Measurements from ENCODE around the gene STIM1. TPM values are rescaled to one million over a fixed set of nuclear protein-coding genes. Genes with fewer than 3 reads are reported as not detected.
A peak's percentile ranks its signal among the peaks of the same experiment; 100 is the strongest.

STIM1 gene
- total RNA-seq, 3 donors from 2014 or later (not counting 1 experiment from before 2014, with no cell fraction given): 171 to 187 (median 175) TPM

DNA sequence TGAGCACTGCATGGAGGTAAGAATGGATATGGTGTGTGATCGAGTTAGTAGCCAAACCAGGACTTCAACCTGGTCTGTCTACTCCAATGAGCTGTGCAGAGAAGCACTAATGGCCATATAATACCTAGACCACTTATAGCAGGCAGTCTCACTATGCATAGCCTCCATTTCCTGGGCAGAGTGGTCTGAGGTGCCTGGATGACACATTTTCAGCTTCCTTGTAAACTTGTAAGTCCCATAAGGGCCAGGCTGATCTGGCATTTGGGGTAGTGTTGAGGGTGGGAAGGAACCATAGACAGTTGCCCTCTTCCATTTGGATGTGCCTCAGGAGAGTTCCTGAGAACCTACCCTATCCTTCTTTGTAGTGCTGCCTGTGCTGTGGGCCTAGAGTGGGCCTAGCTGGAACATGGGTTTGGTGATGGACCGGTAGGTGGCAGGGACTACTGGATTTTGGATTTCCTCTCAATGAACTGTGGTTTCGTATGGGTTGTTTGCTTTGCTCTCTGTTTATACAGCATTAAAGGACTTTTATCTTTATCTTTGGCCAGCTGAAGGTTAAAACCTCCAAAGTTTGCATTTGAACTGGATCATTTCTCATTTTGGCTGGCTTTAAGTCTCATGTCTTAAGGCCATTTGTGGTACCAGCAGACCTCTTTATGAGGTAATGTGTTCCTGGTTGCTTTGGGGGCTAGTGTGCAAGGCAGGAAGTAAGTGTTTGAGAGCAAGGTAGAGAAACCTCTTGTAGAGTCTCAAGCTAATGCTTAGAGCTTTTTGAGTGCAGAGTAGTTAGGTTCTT is 86.9 kb downstream of the STIM1 start:
- Histone ChIP-seq H3K36me3 (ENCODE audit: control insufficient read depth, insufficient read depth, low read length) (no peaks in the 10 kb centered on the region), H3K9me3 (ENCODE audit: control insufficient read depth, insufficient read depth, low read length) (no peaks in the 10 kb centered on the region), H3K27me3 (ENCODE audit: control insufficient read depth, insufficient read depth, low read length) (no peaks in the 10 kb centered on the region), H3K27ac (ENCODE audit: low read length) (peak overlapping the region; percentile 81), H3K4me3 (ENCODE audit: low read length) (no peak overlapping the region), H3K4me1 (ENCODE audit: control insufficient read depth, insufficient read depth, low read length) (peaks cover 57% of the 10 kb centered on the region)
- intact Hi-C loops (cut with micrococcal nuclease): no loop called here
- DNase-seq: peak in 1 of 2 donors; percentile 71
- no peaks in the 10 kb centered on the region for H3K9me3 Mint-ChIP-seq
- no peaks in the 10 kb centered on the region for H3K27me3 Mint-ChIP-seq (ENCODE audit: low read depth in 2 of 2)
- WGBS (ENCODE audit: insufficient coverage): 33% methylated on average over 3 of the region's 3 CpGs
- TF ChIP-seq, protein P1, sequence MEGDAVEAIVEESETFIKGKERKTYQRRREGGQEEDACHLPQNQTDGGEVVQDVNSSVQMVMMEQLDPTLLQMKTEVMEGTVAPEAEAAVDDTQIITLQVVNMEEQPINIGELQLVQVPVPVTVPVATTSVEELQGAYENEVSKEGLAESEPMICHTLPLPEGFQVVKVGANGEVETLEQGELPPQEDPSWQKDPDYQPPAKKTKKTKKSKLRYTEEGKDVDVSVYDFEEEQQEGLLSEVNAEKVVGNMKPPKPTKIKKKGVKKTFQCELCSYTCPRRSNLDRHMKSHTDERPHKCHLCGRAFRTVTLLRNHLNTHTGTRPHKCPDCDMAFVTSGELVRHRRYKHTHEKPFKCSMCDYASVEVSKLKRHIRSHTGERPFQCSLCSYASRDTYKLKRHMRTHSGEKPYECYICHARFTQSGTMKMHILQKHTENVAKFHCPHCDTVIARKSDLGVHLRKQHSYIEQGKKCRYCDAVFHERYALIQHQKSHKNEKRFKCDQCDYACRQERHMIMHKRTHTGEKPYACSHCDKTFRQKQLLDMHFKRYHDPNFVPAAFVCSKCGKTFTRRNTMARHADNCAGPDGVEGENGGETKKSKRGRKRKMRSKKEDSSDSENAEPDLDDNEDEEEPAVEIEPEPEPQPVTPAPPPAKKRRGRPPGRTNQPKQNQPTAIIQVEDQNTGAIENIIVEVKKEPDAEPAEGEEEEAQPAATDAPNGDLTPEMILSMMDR (IDR thresholded peaks at IDR 0.05): no peak
- no peaks in the 10 kb centered on the region for H3K36me3 Mint-ChIP-seq
- peak; percentile 32 to 52 (median 32) for ATAC-seq
- peak overlapping the region; percentile 87 to 91 for H3K27ac Mint-ChIP-seq
- peaks cover 91% of the 10 kb centered on the region in 2 donors for H3K4me1 Mint-ChIP-seq
- H3K4me3 Mint-ChIP-seq: peak overlapping the region; percentile 75

DNA sequence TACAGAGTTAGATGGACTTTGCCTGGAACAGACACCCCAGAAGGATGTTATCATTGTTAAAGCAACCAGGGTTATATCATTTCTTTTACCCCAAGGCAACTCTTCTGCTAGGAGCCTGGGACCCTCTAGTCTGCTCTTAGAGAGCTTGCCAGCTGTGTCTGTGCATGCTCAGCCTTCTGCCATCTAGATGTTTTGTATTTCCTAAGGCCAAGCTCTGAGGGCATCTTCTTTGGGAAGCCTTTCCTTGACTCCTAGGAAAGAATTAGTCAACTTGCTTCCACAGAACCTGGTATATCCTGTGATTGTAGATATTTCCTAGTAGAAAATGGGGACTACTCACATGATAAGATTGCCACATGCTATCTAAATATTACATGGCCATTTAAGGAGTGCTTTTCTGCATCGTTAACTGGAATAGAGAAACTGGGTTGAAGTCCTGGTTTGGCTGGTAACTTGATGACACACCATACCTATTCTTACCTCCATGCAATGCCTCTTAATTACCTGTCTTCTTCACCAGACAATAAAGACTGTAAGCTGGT is 87.6 kb downstream of the STIM1 start:
- Mint-ChIP-seq H3K27ac (peak overlapping the region; percentile 87 to 91), H3K4me1 (peaks cover 93 to 94% of the 10 kb centered on the region in 2 donors), H3K27me3 (ENCODE audit: low read depth in 2 of 2) (no peaks in the 10 kb centered on the region), H3K4me3 (peak overlapping the region; percentile 75), H3K9me3 (no peaks in the 10 kb centered on the region), H3K36me3 (no peaks in the 10 kb centered on the region)
- H3K9me3 ChIP-seq (ENCODE audit: control insufficient read depth, insufficient read depth, low read length): no peaks in the 10 kb centered on the region
- TF ChIP-seq, protein P1 (IDR thresholded peaks at IDR 0.05): no peak
- DNase-seq: no peak
- peak in 1 of 3 donors; percentile 2 for ATAC-seq
- no peak overlapping the region for H3K4me3 ChIP-seq (ENCODE audit: low read length)
- intact Hi-C loops (cut with micrococcal nuclease): no loop called here
- H3K27ac ChIP-seq (ENCODE audit: low read length): peak overlapping the region; percentile 81
- WGBS (ENCODE audit: insufficient coverage): 56% methylated on average over 1 of the region's 1 CpG
- no peaks in the 10 kb centered on the region for H3K27me3 ChIP-seq (ENCODE audit: control insufficient read depth, insufficient read depth, low read length)
- peaks cover 64% of the 10 kb centered on the region for H3K4me1 ChIP-seq (ENCODE audit: control insufficient read depth, insufficient read depth, low read length)
- H3K36me3 ChIP-seq (ENCODE audit: control insufficient read depth, insufficient read depth, low read length): no peaks in the 10 kb centered on the region

DNA sequence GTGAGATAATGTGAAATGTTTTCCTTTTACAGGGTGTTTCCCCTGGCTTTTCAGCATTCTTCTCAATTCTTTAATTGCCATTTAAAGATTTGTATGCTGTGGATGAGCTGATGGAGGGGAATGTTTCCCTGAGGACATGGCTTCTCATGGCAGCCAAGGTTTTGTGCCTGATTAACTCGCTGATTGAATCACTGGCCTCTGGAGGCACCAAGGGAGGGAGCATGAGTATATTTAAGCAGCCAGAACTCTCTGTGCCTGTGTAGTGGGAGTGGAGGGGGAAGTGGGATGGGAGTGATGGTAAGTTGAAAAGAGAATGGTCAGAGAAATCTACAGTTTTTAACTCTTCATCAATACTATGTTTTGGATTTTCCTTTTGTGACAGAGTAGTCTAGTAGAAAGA is 88.7 kb downstream of the STIM1 start:
- intact Hi-C loops (cut with micrococcal nuclease): no loop called here
- H3K36me3 ChIP-seq (ENCODE audit: control insufficient read depth, insufficient read depth, low read length): no peaks in the 10 kb centered on the region
- WGBS (ENCODE audit: insufficient coverage): 83% methylated on average over 1 of the region's 1 CpG
- H3K4me3 Mint-ChIP-seq: peak overlapping the region; percentile 43
- H3K27me3 Mint-ChIP-seq (ENCODE audit: low read depth in 2 of 2): no peaks in the 10 kb centered on the region
- peak overlapping the region; percentile 87 to 91 for H3K27ac Mint-ChIP-seq
- no peaks in the 10 kb centered on the region for H3K9me3 ChIP-seq (ENCODE audit: control insufficient read depth, insufficient read depth, low read length)
- no peaks in the 10 kb centered on the region for H3K9me3 Mint-ChIP-seq
- no peaks in the 10 kb centered on the region for H3K36me3 Mint-ChIP-seq
- TF ChIP-seq, protein P1 (IDR thresholded peaks at IDR 0.05): no peak
- H3K27ac ChIP-seq (ENCODE audit: low read length): peak overlapping the region; percentile 39
- no peak for DNase-seq
- H3K27me3 ChIP-seq (ENCODE audit: control insufficient read depth, insufficient read depth, low read length): no peaks in the 10 kb centered on the region
- H3K4me3 ChIP-seq (ENCODE audit: low read length): no peak overlapping the region
- H3K4me1 ChIP-seq (ENCODE audit: control insufficient read depth, insufficient read depth, low read length): peaks cover 62% of the 10 kb centered on the region
- ATAC-seq: no peak
- peaks cover 96 to 97% of the 10 kb centered on the region in 2 donors for H3K4me1 Mint-ChIP-seq
